Muscle layer of colon (tissue), 2 donors: Measurements from ENCODE around the gene MDH1.
"Not testable (repeated sequence)": the region's sequence is repeated elsewhere in the genome, so short reads cannot be mapped to it uniquely, and the experiment has no call there.

ENCODE experiments used
- H3K27ac ChIP-seq: one replicate; pipeline ENCODE4 v1.7.0; 2013; ENCODE audit warnings: low read depth, mild to moderate bottlenecking, low read length, moderate library complexity
- H3K27me3 ChIP-seq, 2 donors: one replicate each; pipeline ENCODE4 v1.7.0; 2013; ENCODE audit warnings: low read length in 2 of 2, mild to moderate bottlenecking in 2 of 2; ENCODE audit not compliant: insufficient read depth in 2 of 2, control insufficient read depth in 1 of 2
- H3K36me3 ChIP-seq: one replicate; pipeline ENCODE4 v1.7.0; 2013; ENCODE audit warnings: mild to moderate bottlenecking, low read length; ENCODE audit not compliant: insufficient read depth
- H3K4me1 ChIP-seq: one replicate; pipeline ENCODE4 v1.7.0; 2013; ENCODE audit warnings: mild to moderate bottlenecking, low read length; ENCODE audit not compliant: insufficient read depth
- H3K4me3 ChIP-seq, 2 donors: one replicate each; pipeline ENCODE4 v1.7.0; 2013; ENCODE audit warnings: low read length in 2 of 2, low read depth in 1 of 2, mild to moderate bottlenecking in 1 of 2, moderate library complexity in 1 of 2
- H3K9ac ChIP-seq: one replicate; pipeline ENCODE4 v1.7.0; 2013; ENCODE audit warnings: low read length
- H3K9me3 ChIP-seq: one replicate; pipeline ENCODE4 v1.7.0; 2013; ENCODE audit warnings: mild to moderate bottlenecking, low read length
- donor health status: abdominal sarcoma.
- donor health status: Adenocarcinoma of cecum.

The MDH1 gene

GRCh38 chr2:63590626-63591408 lies 2.1 kb downstream of the MDH1 start:
- Histone ChIP-seq H3K4me3 (no peak overlapping the region), H3K36me3 (peaks cover 18% of the 10 kb centered on the region), H3K27ac (peak overlapping the region; percentile 91), H3K27me3 (no peaks in the 10 kb centered on the region), H3K4me1 (peaks cover 47% of the 10 kb centered on the region), H3K9me3 (no peaks in the 10 kb centered on the region), H3K9ac (no peak overlapping the region)

- no peak overlapping the region for H3K4me3 ChIP-seq
- H3K9me3 ChIP-seq = no peaks in the 10 kb centered on the region
- H3K27me3 ChIP-seq = no peaks in the 10 kb centered on the region
- H3K36me3 ChIP-seq = peaks cover 19% of the 10 kb centered on the region
- peak overlapping the region; percentile 91 for H3K27ac ChIP-seq
- H3K9ac ChIP-seq = no peak overlapping the region
- H3K4me1 ChIP-seq = peaks cover 47% of the 10 kb centered on the region
Measured at GRCh38 chr2:63591566-63592175, 2.9 kb downstream of the MDH1 start.

GRCh38 chr2:63594660-63595059 lies 5.9 kb downstream of the MDH1 start:
- Histone ChIP-seq H3K9ac (no peak overlapping the region), H3K4me1 (peaks cover 39% of the 10 kb centered on the region), H3K4me3 (no peak overlapping the region), H3K9me3 (no peaks in the 10 kb centered on the region), H3K36me3 (peaks cover 19% of the 10 kb centered on the region), H3K27me3 (no peaks in the 10 kb centered on the region), H3K27ac (no peak overlapping the region)

GRCh38 chr2:63596401-63596883 lies 7.7 kb downstream of the MDH1 start:
- H3K4me3 ChIP-seq = no peak overlapping the region
- peaks cover 22% of the 10 kb centered on the region for H3K4me1 ChIP-seq
- H3K27ac ChIP-seq = no peak overlapping the region
- H3K27me3 ChIP-seq = no peaks in the 10 kb centered on the region
- peaks cover 34% of the 10 kb centered on the region for H3K36me3 ChIP-seq
- H3K9ac ChIP-seq = no peak overlapping the region
- no peaks in the 10 kb centered on the region for H3K9me3 ChIP-seq

GRCh38 chr2:63598981-63599380 lies 10.2 kb downstream of the MDH1 start:
- Histone ChIP-seq H3K27me3 (no peaks in the 10 kb centered on the region), H3K27ac (no peak overlapping the region), H3K4me1 (peaks cover 13% of the 10 kb centered on the region), H3K9ac (no peak overlapping the region), H3K4me3 (no peak overlapping the region), H3K36me3 (peaks cover 33% of the 10 kb centered on the region), H3K9me3 (no peaks in the 10 kb centered on the region)

GRCh38 chr2:63600881-63601460 lies 12.2 kb downstream of the MDH1 start:
- H3K27ac ChIP-seq = no peak overlapping the region
- no peaks in the 10 kb centered on the region for H3K9me3 ChIP-seq
- H3K4me3 ChIP-seq = no peak overlapping the region
- peaks cover 31% of the 10 kb centered on the region for H3K36me3 ChIP-seq
- no peak overlapping the region for H3K9ac ChIP-seq
- no peaks in the 10 kb centered on the region for H3K27me3 ChIP-seq
- no peaks in the 10 kb centered on the region for H3K4me1 ChIP-seq

GRCh38 chr2:63604666-63605065 lies 15.9 kb downstream of the MDH1 start:
- no peaks in the 10 kb centered on the region for H3K9me3 ChIP-seq
- H3K4me1 ChIP-seq = no peaks in the 10 kb centered on the region
- H3K27me3 ChIP-seq = no peaks in the 10 kb centered on the region
- H3K9ac ChIP-seq = no peak overlapping the region
- no peak overlapping the region for H3K4me3 ChIP-seq
- H3K36me3 ChIP-seq = peaks cover 44% of the 10 kb centered on the region
- no peak overlapping the region for H3K27ac ChIP-seq

- not testable (repeated sequence) for H3K9me3 ChIP-seq, H3K27ac ChIP-seq, H3K4me1 ChIP-seq, H3K4me3 ChIP-seq, H3K9ac ChIP-seq, H3K27me3 ChIP-seq
- peaks cover 29% of the 10 kb centered on the region for H3K36me3 ChIP-seq
Measured at GRCh38 chr2:63608865-63609264, 20.1 kb downstream of the MDH1 start.

- Histone ChIP-seq H3K27ac (no peak overlapping the region), H3K9me3 (no peaks in the 10 kb centered on the region), H3K4me1 (no peaks in the 10 kb centered on the region), H3K27me3 (no peaks in the 10 kb centered on the region), H3K4me3 (no peak overlapping the region), H3K36me3 (peaks cover 17% of the 10 kb centered on the region), H3K9ac (no peak overlapping the region)
Measured at GRCh38 chr2:63610525-63610924, 21.8 kb downstream of the MDH1 start.

GRCh38 chr2:63613391-63613901 lies 24.7 kb downstream of the MDH1 start:
- no peak overlapping the region for H3K27ac ChIP-seq
- H3K4me3 ChIP-seq = no peak overlapping the region
- no peaks in the 10 kb centered on the region for H3K9me3 ChIP-seq
- H3K36me3 ChIP-seq = no peaks in the 10 kb centered on the region
- no peaks in the 10 kb centered on the region for H3K4me1 ChIP-seq
- H3K27me3 ChIP-seq = no peaks in the 10 kb centered on the region
- H3K9ac ChIP-seq = no peak overlapping the region

GRCh38 chr2:63614448-63614968 lies 25.7 kb downstream of the MDH1 start:
- Histone ChIP-seq H3K9ac (no peak overlapping the region), H3K27me3 (no peaks in the 10 kb centered on the region), H3K4me3 (no peak overlapping the region), H3K9me3 (no peaks in the 10 kb centered on the region), H3K4me1 (no peaks in the 10 kb centered on the region), H3K27ac (no peak overlapping the region), H3K36me3 (no peaks in the 10 kb centered on the region)
